ENCODE results near the gene HDAC4.

Gene HDAC4

GRCh38 chr2:239124152-239124899 is 276.5 kb downstream of the HDAC4 start (continued):
- no peak for TF ChIP-seq ZNF184 (tag by site-specific recombination; IDR thresholded peaks at IDR 0.05)

- Histone ChIP-seq H3K36me3 (ENCODE audit: control insufficient read depth in 2 of 2, insufficient read depth in 1 of 2, low read length in 2 of 2) (peaks cover 0 to 25% of the 10 kb centered on the region in 2 experiments; a peak in 1 of 3 replicates), H3K4me1 (ENCODE audit: control insufficient read depth, insufficient read depth, low read length) (no peaks in the 10 kb centered on the region), H3K27ac (ENCODE audit: extremely low read depth, low read depth, low read length) (no peak overlapping the region), H3K4me3 (ENCODE audit: low read depth, low read length) (no peak overlapping the region), H3K9me3 (ENCODE audit: control insufficient read depth, insufficient read depth, low read depth, low read length) (no peaks in the 10 kb centered on the region)
- TF ChIP-seq REST (tag by site-specific recombination; IDR thresholded peaks at IDR 0.05), result no peak
- TF ChIP-seq EGR2 (tag by site-specific recombination; IDR thresholded peaks at IDR 0.05; ENCODE audit: low read depth), result no peak
- no peak for TF ChIP-seq ZNF26 (tag by site-specific recombination; IDR thresholded peaks at IDR 0.05)
- no peak for TF ChIP-seq ZNF488 (tag by site-specific recombination; IDR thresholded peaks at IDR 0.05)
- no peak for TF ChIP-seq ZNF23 (tag by site-specific recombination; IDR thresholded peaks at IDR 0.05; ENCODE audit: borderline replicate concordance)
- TF ChIP-seq ZNF350 (tag by site-specific recombination; IDR thresholded peaks at IDR 0.05), result no peak
- TF ChIP-seq ZNF645 (tag by site-specific recombination; IDR thresholded peaks at IDR 0.05), result no peak
- no peak for TF ChIP-seq ZNF302 (tag by site-specific recombination; IDR thresholded peaks at IDR 0.05; ENCODE audit: low read depth)
- no peak for TF ChIP-seq ZNF114 (tag by site-specific recombination; IDR thresholded peaks at IDR 0.05)
- no peak for TF ChIP-seq ZIC2 (tag by site-specific recombination; IDR thresholded peaks at IDR 0.05)
- no peak for TF ChIP-seq YY2 (tag by site-specific recombination; IDR thresholded peaks at IDR 0.05)
- ChIA-PET CTCF (interaction anchor here (0.6 kb wide), 1 partner anchor 551 kb away, joined by 3 read pairs; no protein-coding TSS in a partner anchor), POLR2A (no interaction called here)
These were observed 278.3 kb downstream of the HDAC4 start for GRCh38 chr2:239122421-239123110.

- CTCF ChIA-PET, result interaction anchor here (0.7 kb wide), 1 partner anchor 22 kb away, joined by 3 read pairs; no protein-coding TSS in a partner anchor
- no peak overlapping the region for H3K4me3 ChIP-seq (ENCODE audit: low read depth, low read length)
- POLR2A ChIA-PET, result no interaction called here
- peaks cover 0 to 25% of the 10 kb centered on the region in 2 experiments; a peak in 1 of 3 replicates for H3K36me3 ChIP-seq (ENCODE audit: control insufficient read depth in 2 of 2, insufficient read depth in 1 of 2, low read length in 2 of 2)
- no peak overlapping the region for H3K27ac ChIP-seq (ENCODE audit: extremely low read depth, low read depth, low read length)
- H3K9me3 ChIP-seq (ENCODE audit: control insufficient read depth, insufficient read depth, low read depth, low read length), result no peaks in the 10 kb centered on the region
- no peaks in the 10 kb centered on the region for H3K4me1 ChIP-seq (ENCODE audit: control insufficient read depth, insufficient read depth, low read length)
- TF ChIP-seq ZNF169 (tag by site-specific recombination; IDR thresholded peaks at IDR 0.05), result no peak
- no peak for TF ChIP-seq ZSCAN18 (tag by site-specific recombination; IDR thresholded peaks at IDR 0.05)
- no peak for TF ChIP-seq ZNF707 (tag by site-specific recombination; IDR thresholded peaks at IDR 0.05)
- no peak for TF ChIP-seq ZNF280D (tag by site-specific recombination; IDR thresholded peaks at IDR 0.05)
- TF ChIP-seq ZNF292 (tag by site-specific recombination; IDR thresholded peaks at IDR 0.05; ENCODE audit: borderline replicate concordance, low read depth), result no peak
- no peak for TF ChIP-seq ZNF239 (tag by site-specific recombination; IDR thresholded peaks at IDR 0.05)
- no peak for TF ChIP-seq GLIS2 (tag by site-specific recombination; IDR thresholded peaks at IDR 0.05)
- no peak for TF ChIP-seq ZNF157 (tag by site-specific recombination; IDR thresholded peaks at IDR 0.05)
These were observed 279.2 kb downstream of the HDAC4 start for GRCh38 chr2:239121600-239122012.
